ENCODE data around the gene SPRYD7.

DNA sequence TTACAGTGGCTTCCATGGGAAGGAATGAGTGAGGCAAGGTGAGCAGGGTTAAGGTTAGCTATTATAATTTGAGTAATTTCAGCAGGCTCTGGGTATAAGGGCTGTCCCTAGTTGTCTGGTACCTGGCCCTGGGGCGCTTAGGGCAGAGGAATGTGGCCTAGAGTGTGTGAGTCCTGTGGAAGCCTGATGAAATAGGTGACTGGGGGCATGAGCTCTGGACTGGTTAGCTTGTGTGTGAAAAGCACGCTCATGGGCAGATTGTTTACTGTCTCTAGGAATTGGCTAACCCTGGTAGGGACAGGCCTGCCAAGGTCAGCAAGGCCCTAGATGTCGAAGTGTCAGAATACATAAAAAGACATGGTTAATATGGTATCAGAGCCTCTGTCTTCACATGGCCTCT is 42.5 kb downstream of the SPRYD7 start:
- no peak for TF ChIP-seq ZNF335 (tag by site-specific recombination; conservative IDR thresholded peaks at IDR 0.05)
- TF ChIP-seq, protein P1, sequence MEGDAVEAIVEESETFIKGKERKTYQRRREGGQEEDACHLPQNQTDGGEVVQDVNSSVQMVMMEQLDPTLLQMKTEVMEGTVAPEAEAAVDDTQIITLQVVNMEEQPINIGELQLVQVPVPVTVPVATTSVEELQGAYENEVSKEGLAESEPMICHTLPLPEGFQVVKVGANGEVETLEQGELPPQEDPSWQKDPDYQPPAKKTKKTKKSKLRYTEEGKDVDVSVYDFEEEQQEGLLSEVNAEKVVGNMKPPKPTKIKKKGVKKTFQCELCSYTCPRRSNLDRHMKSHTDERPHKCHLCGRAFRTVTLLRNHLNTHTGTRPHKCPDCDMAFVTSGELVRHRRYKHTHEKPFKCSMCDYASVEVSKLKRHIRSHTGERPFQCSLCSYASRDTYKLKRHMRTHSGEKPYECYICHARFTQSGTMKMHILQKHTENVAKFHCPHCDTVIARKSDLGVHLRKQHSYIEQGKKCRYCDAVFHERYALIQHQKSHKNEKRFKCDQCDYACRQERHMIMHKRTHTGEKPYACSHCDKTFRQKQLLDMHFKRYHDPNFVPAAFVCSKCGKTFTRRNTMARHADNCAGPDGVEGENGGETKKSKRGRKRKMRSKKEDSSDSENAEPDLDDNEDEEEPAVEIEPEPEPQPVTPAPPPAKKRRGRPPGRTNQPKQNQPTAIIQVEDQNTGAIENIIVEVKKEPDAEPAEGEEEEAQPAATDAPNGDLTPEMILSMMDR (tag by site-specific recombination; IDR thresholded peaks at IDR 0.05) = no peak
